GM12878 (cell line): ENCODE measurements around the gene ADAMTS17. TPM values are rescaled to one million over a fixed set of nuclear protein-coding genes. Genes with fewer than 3 reads are reported as not detected.

Experiments
- ATAC-seq: fragments of 200-7000 bp; cut with Tn5 transposase; 3 replicates; pipeline ENCODE4 v1.9.1; 2020; ENCODE audit warnings: mild to moderate bottlenecking, moderate library complexity
- BruUV-seq: library from RNA; stranded (reverse); fragments of 400-500 nt; replicated peaks from 2 replicates; lab custom pipeline; 2021; lab: Mats Ljungman, UMichigan
- CTCF ChIA-PET: fragments of 300-600 bp; sonication (Branson Sonifier 250); formaldehyde crosslinking; extraction: SDS; loops from one replicate; lab custom pipeline; 2021; ENCODE audit warnings: inconsistent platforms; lab: Yijun Ruan, JAX
- POLR2A ChIA-PET: fragments of 350-600 bp; formaldehyde crosslinking; extraction: SDS; loops from one replicate; lab custom pipeline; 2021; ENCODE audit warnings: inconsistent platforms; lab: Charles Lee
- RAD21 ChIA-PET: fragments of 300-600 bp; sonication (Branson Sonifier 250); formaldehyde crosslinking; loops from one replicate; lab custom pipeline; 2023; ENCODE audit warnings: antibody characterized with exemption; ENCODE audit not compliant: unreplicated experiment; lab: Charles Lee
- SMC1A ChIA-PET: fragments of 300-600 bp; sonication (Branson Sonifier 250); formaldehyde crosslinking; loops from one replicate; lab custom pipeline; 2023; ENCODE audit not compliant: unreplicated experiment, uncharacterized antibody; lab: Charles Lee
- DNase-seq: peaks from one replicate; pipeline ENCODE4 v3.0.0-alpha.2; 2011; ENCODE audit warnings: low read depth, low spot score
- FAIRE-seq: peaks from 3 replicates; lab custom pipeline; 2011; peaks lifted over from hg19 to GRCh38; lab: Jason Lieb, UNC
- H2AFZ ChIP-seq: 2 replicates; pipeline ENCODE4 v1.6.0; 2011; ENCODE audit warnings: low read depth, low read length, control low read depth; ENCODE audit not compliant: control insufficient read depth
- H3K27ac ChIP-seq: 2 replicates; pipeline ENCODE4 v1.5.1; 2011; ENCODE audit warnings: control low read depth; ENCODE audit not compliant: control insufficient read depth, insufficient read depth
- H3K27me3 ChIP-seq, 2 experiments: replicated peaks in 1 of 2; 2 replicates each; pipeline versions ENCODE4 v1.6.0 to v1.6.1; 2011; ENCODE audit warnings: low read length in 1 of 2; ENCODE audit not compliant: control insufficient read depth in 2 of 2, insufficient read depth in 2 of 2
- H3K36me3 ChIP-seq, 2 experiments: 2 replicates each; pipeline ENCODE4 v1.5.1; 2011; ENCODE audit warnings: low read length in 1 of 2; ENCODE audit not compliant: control insufficient read depth in 2 of 2, insufficient read depth in 2 of 2
- H3K4me1 ChIP-seq: 2 replicates; pipeline ENCODE4 v1.6.1; 2011; ENCODE audit warnings: mild to moderate bottlenecking, low read length, moderate library complexity, mixed read lengths; ENCODE audit not compliant: control insufficient read depth, insufficient read depth
- H3K4me2 ChIP-seq: 2 replicates; pipeline ENCODE4 v1.6.0; 2011; ENCODE audit warnings: control low read depth; ENCODE audit not compliant: control insufficient read depth, insufficient read depth
- H3K4me3 ChIP-seq: fragments of 200-600 bp; sonication (generic); 2 replicates; pipeline ENCODE4 v1.5.1; 2016
- H3K79me2 ChIP-seq: 2 replicates; pipeline ENCODE4 v1.6.0; 2011; ENCODE audit warnings: low read length; ENCODE audit not compliant: control insufficient read depth, insufficient read depth
- H3K9ac ChIP-seq: 2 replicates; pipeline ENCODE4 v1.8.0; 2011; ENCODE audit warnings: low read length, control low read depth, mixed read lengths; ENCODE audit not compliant: control insufficient read depth, insufficient read depth
- H3K9me3 ChIP-seq: replicated peaks from 3 replicates; pipeline ENCODE4 v1.5.1; 2011; ENCODE audit warnings: mild to moderate bottlenecking, low read length; ENCODE audit not compliant: control insufficient read depth, insufficient read depth
- H4K20me1 ChIP-seq: 2 replicates; pipeline ENCODE4 v1.6.0; 2011; ENCODE audit not compliant: control insufficient read depth, insufficient read depth
- EGR1 ChIP-seq, 2 experiments: IDR thresholded peaks; 1 replicate in 1 of 2; 2 replicates in 1 of 2; pipeline ENCODE4 v1.6.1; 2011 to 2012; ENCODE audit warnings: low read depth in 2 of 2, low read length in 2 of 2, borderline replicate concordance in 1 of 2, mild to moderate bottlenecking in 1 of 2, moderate library complexity in 1 of 2
- HDGF ChIP-seq: fragments of 450-650 bp; IDR thresholded peaks from 2 replicates; pipeline ENCODE4 v1.6.1; 2016; ENCODE audit warnings: antibody characterized with exemption
- NR2F1 ChIP-seq: fragments of 450-650 bp; conservative IDR thresholded peaks from 2 replicates; pipeline ENCODE4 v1.6.1; 2017; ENCODE audit warnings: mild to moderate bottlenecking
- NRF1 ChIP-seq: conservative IDR thresholded peaks from 2 replicates; pipeline ENCODE4 v1.6.1; 2011; ENCODE audit warnings: mild to moderate bottlenecking, low read depth, low read length, improper control_type of control experiment
- PBX3 ChIP-seq: IDR thresholded peaks from 2 replicates; pipeline ENCODE4 v1.6.1; 2011; ENCODE audit warnings: mild to moderate bottlenecking, low read depth, low read length, moderate library complexity; ENCODE audit not compliant: insufficient replicate concordance
- RB1 ChIP-seq: fragments of 450-650 bp; formaldehyde crosslinking; IDR thresholded peaks from 2 replicates; pipeline ENCODE4 v1.6.1; 2017; ENCODE audit warnings: mild to moderate bottlenecking, borderline replicate concordance
- ZNF592 ChIP-seq: fragments of 450-650 bp; IDR thresholded peaks from 2 replicates; pipeline ENCODE4 v1.6.1; 2017; ENCODE audit warnings: mild to moderate bottlenecking, moderate library complexity
- ZSCAN29 ChIP-seq: fragments of 450-650 bp; IDR thresholded peaks from 2 replicates; pipeline ENCODE4 v1.6.1; 2017; ENCODE audit warnings: mild to moderate bottlenecking, moderate library complexity
- WGBS: methylation state at CpG from one replicate; pipeline ENCODE4 v1.1.6; 2016; ENCODE audit warnings: low lambda C conversion rate; ENCODE audit not compliant: insufficient replicate concordance, insufficient coverage; ENCODE audit errors: missing lambda C conversion rate; 5-methylcytosine and 5-hydroxymethylcytosine counted together
- in situ Hi-C: fragments of 300-500 bp; cut with MboI; formaldehyde crosslinking; loops from 9 replicates; pipeline ENCODE4 v1.14.3; 2018; ENCODE audit warnings: mixed read lengths
- intact Hi-C: fragments of 100-400 bp; cut with micrococcal nuclease; formaldehyde crosslinking; loops from one replicate; pipeline ENCODE4 v1.14.2; 2022; ENCODE audit not compliant: unreplicated experiment
- polyA plus RNA-seq, 11 experiments: library from polyadenylated mRNA; depleted of rRNA in 4 of 11; unstranded in 6 of 11; stranded (reverse) in 5 of 11; fragments of >200 nt; fragmentation: Nextera tagmentation in 4 of 11; fragmentation: Illumina TruSeq in 1 of 11; extraction: Ambion mirVana in 4 of 11; extraction: Trizol in 1 of 11; gene quantifications; 1 replicate in 1 of 11; 2 replicates in 10 of 11; pipeline versions ENCODE4 v1.2.1 to v1.2.3, GENCODE V29; 2011 to 2016; ENCODE audit warnings: inconsistent platforms in 2 of 11, missing spikeins in 2 of 11, low read depth in 1 of 11
- total RNA-seq, 4 experiments: library from RNA; depleted of rRNA in 3 of 4; stranded (reverse); fragments of >200 nt in 3 of 4; fragmentation: Illumina TruSeq in 1 of 4; extraction: Trizol in 1 of 4; gene quantifications; 2 replicates each; pipeline versions ENCODE4 v1.2.1 to v1.2.3, GENCODE V29; 2013 to 2021
- TF ChIP-seq, protein P1 (sequence below): fragments of 450-650 bp; IDR thresholded peaks from 2 replicates; pipeline ENCODE4 v1.6.1; 2017; ENCODE audit warnings: borderline replicate concordance

The ADAMTS17 gene
- total and polyA plus RNA-seq, 10 of the 15 experiments (the other 5 are each of a cell fraction or from before 2014, with no cell fraction given): 0.04 to 0.50 (median 0.10) TPM; not detected in 4

DNA sequence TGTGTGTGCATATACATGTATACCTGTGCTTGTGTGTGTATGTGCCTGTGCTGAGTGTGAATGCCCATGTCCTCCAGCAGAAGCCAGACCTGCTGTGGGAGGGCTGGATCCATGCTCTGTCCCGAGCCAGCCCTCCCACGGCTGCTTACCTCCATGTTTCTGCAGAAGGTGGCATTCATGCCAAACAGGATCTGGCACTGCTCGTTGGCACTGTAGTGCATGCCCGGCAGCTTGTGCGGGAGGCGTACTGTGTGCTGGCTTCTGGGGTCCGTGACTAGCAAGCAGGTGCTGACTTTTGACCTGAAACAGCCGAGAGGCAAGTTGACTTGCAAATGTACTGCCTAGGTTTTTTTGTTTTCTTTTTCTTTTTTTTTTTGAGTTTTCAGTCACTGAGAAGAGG lies 189.3 kb downstream of the ADAMTS17 start:
- Histone ChIP-seq H3K9ac (no peak overlapping the region), H3K4me2 (no peak overlapping the region), H3K4me1 (no peaks in the 10 kb centered on the region), H3K79me2 (no peaks in the 10 kb centered on the region), H4K20me1 (no peaks in the 10 kb centered on the region), H3K36me3 (no peaks in the 10 kb centered on the region), H3K27ac (no peak overlapping the region), H3K27me3 (no peaks in the 10 kb centered on the region), H3K4me3 (no peak overlapping the region), H3K9me3 (peaks cover under 1% of the 10 kb centered on the region; the same call in 2 of the 3 replicates), H2AFZ (no peak overlapping the region)
- RAD21 ChIA-PET: no interaction called here
- in situ Hi-C loops: no loop called here
- DNase-seq (no peak), ATAC-seq (no peak), FAIRE-seq (no peak)
- POLR2A ChIA-PET: no interaction called here
- no peak for TF ChIP-seq NR2F1
- TF ChIP-seq ZNF592: no peak
- TF ChIP-seq ZSCAN29: no peak
- TF ChIP-seq, protein P1, sequence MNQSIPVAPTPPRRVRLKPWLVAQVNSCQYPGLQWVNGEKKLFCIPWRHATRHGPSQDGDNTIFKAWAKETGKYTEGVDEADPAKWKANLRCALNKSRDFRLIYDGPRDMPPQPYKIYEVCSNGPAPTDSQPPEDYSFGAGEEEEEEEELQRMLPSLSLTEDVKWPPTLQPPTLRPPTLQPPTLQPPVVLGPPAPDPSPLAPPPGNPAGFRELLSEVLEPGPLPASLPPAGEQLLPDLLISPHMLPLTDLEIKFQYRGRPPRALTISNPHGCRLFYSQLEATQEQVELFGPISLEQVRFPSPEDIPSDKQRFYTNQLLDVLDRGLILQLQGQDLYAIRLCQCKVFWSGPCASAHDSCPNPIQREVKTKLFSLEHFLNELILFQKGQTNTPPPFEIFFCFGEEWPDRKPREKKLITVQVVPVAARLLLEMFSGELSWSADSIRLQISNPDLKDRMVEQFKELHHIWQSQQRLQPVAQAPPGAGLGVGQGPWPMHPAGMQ: no peak
- no peak for TF ChIP-seq RB1
- TF ChIP-seq HDGF: no peak
- TF ChIP-seq PBX3: no peak
- TF ChIP-seq NRF1: no peak
- TF ChIP-seq EGR1 (IDR thresholded peaks at IDR 0.05; ENCODE audit: borderline replicate concordance in 1 of 2, low read depth in 2 of 2, low read length in 2 of 2): no peak
- WGBS: 30% methylated on average over 8 of the region's 8 CpGs
- SMC1A ChIA-PET: no interaction called here
- intact Hi-C loops: no loop called here
- CTCF ChIA-PET: no interaction called here
- BruUV-seq: no TSS peak
